Muscle layer of colon (tissue), 2 donors: ENCODE data around the gene KATNAL2.
A peak's percentile ranks its signal among the peaks of the same experiment; 100 is the strongest.

Experiments used
- H3K27ac ChIP-seq: one replicate; pipeline ENCODE4 v1.7.0; 2013; ENCODE audit warnings: low read depth, mild to moderate bottlenecking, low read length, moderate library complexity
- H3K27me3 ChIP-seq, 2 donors: one replicate each; pipeline ENCODE4 v1.7.0; 2013; ENCODE audit warnings: low read length in 2 of 2, mild to moderate bottlenecking in 2 of 2; ENCODE audit not compliant: insufficient read depth in 2 of 2, control insufficient read depth in 1 of 2
- H3K36me3 ChIP-seq: one replicate; pipeline ENCODE4 v1.7.0; 2013; ENCODE audit warnings: mild to moderate bottlenecking, low read length; ENCODE audit not compliant: insufficient read depth
- H3K4me1 ChIP-seq: one replicate; pipeline ENCODE4 v1.7.0; 2013; ENCODE audit warnings: mild to moderate bottlenecking, low read length; ENCODE audit not compliant: insufficient read depth
- H3K4me3 ChIP-seq, 2 donors: one replicate each; pipeline ENCODE4 v1.7.0; 2013; ENCODE audit warnings: low read length in 2 of 2, low read depth in 1 of 2, mild to moderate bottlenecking in 1 of 2, moderate library complexity in 1 of 2
- H3K9ac ChIP-seq: one replicate; pipeline ENCODE4 v1.7.0; 2013; ENCODE audit warnings: low read length
- H3K9me3 ChIP-seq: one replicate; pipeline ENCODE4 v1.7.0; 2013; ENCODE audit warnings: mild to moderate bottlenecking, low read length
- donor health status: abdominal sarcoma.
- donor health status: Adenocarcinoma of cecum.

Gene KATNAL2

GRCh38 chr18:47141289-47141688 is 223.9 kb downstream of the KATNAL2 start:
- H3K27me3 ChIP-seq: no peaks in the 10 kb centered on the region
- H3K4me1 ChIP-seq: no peaks in the 10 kb centered on the region
- peaks cover under 1% of the 10 kb centered on the region for H3K36me3 ChIP-seq
- H3K27ac ChIP-seq: no peak overlapping the region
- H3K9ac ChIP-seq: no peak overlapping the region
- H3K4me3 ChIP-seq: no peak overlapping the region
- H3K9me3 ChIP-seq: no peaks in the 10 kb centered on the region

GRCh38 chr18:47143153-47143552 is 225.8 kb downstream of the KATNAL2 start:
- H3K4me1 ChIP-seq: no peaks in the 10 kb centered on the region
- H3K9ac ChIP-seq: no peak overlapping the region
- no peaks in the 10 kb centered on the region for H3K9me3 ChIP-seq
- no peak overlapping the region for H3K4me3 ChIP-seq
- no peak overlapping the region for H3K27ac ChIP-seq
- H3K36me3 ChIP-seq: no peaks in the 10 kb centered on the region
- no peaks in the 10 kb centered on the region for H3K27me3 ChIP-seq

- no peaks in the 10 kb centered on the region for H3K27me3 ChIP-seq
- no peaks in the 10 kb centered on the region for H3K36me3 ChIP-seq
- H3K4me3 ChIP-seq: no peak overlapping the region
- no peak overlapping the region for H3K27ac ChIP-seq
- no peak overlapping the region for H3K9ac ChIP-seq
- no peaks in the 10 kb centered on the region for H3K9me3 ChIP-seq
- peaks cover 4% of the 10 kb centered on the region for H3K4me1 ChIP-seq
These were observed 226.6 kb downstream of the KATNAL2 start for GRCh38 chr18:47143899-47144485.

GRCh38 chr18:47146206-47146605 is 228.8 kb downstream of the KATNAL2 start:
- peaks cover 15% of the 10 kb centered on the region for H3K4me1 ChIP-seq
- no peaks in the 10 kb centered on the region for H3K9me3 ChIP-seq
- no peaks in the 10 kb centered on the region for H3K36me3 ChIP-seq
- H3K27me3 ChIP-seq: no peaks in the 10 kb centered on the region
- H3K9ac ChIP-seq: no peak overlapping the region
- no peak overlapping the region for H3K27ac ChIP-seq
- H3K4me3 ChIP-seq: no peak overlapping the region

GRCh38 chr18:47149457-47150028 is 232.1 kb downstream of the KATNAL2 start:
- H3K9ac ChIP-seq: peak overlapping the region; percentile 81
- no peaks in the 10 kb centered on the region for H3K9me3 ChIP-seq
- peak overlapping the region; percentile 94 for H3K27ac ChIP-seq
- H3K4me3 ChIP-seq: peak overlapping the region; percentile 79 to 97
- peaks cover 18% of the 10 kb centered on the region for H3K4me1 ChIP-seq
- H3K36me3 ChIP-seq: peaks cover 5% of the 10 kb centered on the region
- H3K27me3 ChIP-seq: no peaks in the 10 kb centered on the region

- Histone ChIP-seq H3K9ac (peak within 1 kb of the TSS; percentile 81), H3K36me3 (peaks cover 11% of the 10 kb centered on the region), H3K4me3 (peak within 1 kb of the TSS; percentile 79 to 97), H3K4me1 (peaks cover 18% of the 10 kb centered on the region), H3K9me3 (no peaks in the 10 kb centered on the region), H3K27ac (peak within 1 kb of the TSS; percentile 94), H3K27me3 (no peaks in the 10 kb centered on the region)
These were observed 232.8 kb downstream of the KATNAL2 start, which contains the start of gene HDHD2 for GRCh38 chr18:47150029-47150823. Gene HDHD2, minus strand, starts transcription at chr18:47150500. Its CDS starts 14,061 bp downstream, at chr18:47136439.

- Histone ChIP-seq H3K27ac (peak overlapping the region; percentile 94), H3K9me3 (no peaks in the 10 kb centered on the region), H3K36me3 (peaks cover 13% of the 10 kb centered on the region), H3K27me3 (no peaks in the 10 kb centered on the region), H3K4me3 (peak overlapping the region; percentile 79 to 97), H3K4me1 (peaks cover 18% of the 10 kb centered on the region), H3K9ac (peak overlapping the region; percentile 81)
These were observed 233.5 kb downstream of the KATNAL2 start for GRCh38 chr18:47150824-47151366.

GRCh38 chr18:47151439-47151838 is 234.0 kb downstream of the KATNAL2 start:
- Histone ChIP-seq H3K4me3 (peak overlapping the region in 1 of 2 donors; percentile 79), H3K9me3 (no peaks in the 10 kb centered on the region), H3K27ac (no peak overlapping the region), H3K27me3 (no peaks in the 10 kb centered on the region), H3K9ac (no peak overlapping the region), H3K36me3 (peaks cover 13% of the 10 kb centered on the region), H3K4me1 (peaks cover 18% of the 10 kb centered on the region)
